Measurements from ENCODE around the gene SDHB.

SDHB gene

GRCh38 chr1:17043676-17044075, 10.2 kb downstream of the SDHB start:
- DNase-seq = no peak

GRCh38 chr1:17040135-17040534, 13.7 kb downstream of the SDHB start:
- no peak for DNase-seq

- no peak for DNase-seq
Measured at GRCh38 chr1:17039522-17039921, 14.3 kb downstream of the SDHB start.

- no peak for DNase-seq
Measured at GRCh38 chr1:17033481-17033880, 20.4 kb downstream of the SDHB start.

- DNase-seq = no peak
Measured at GRCh38 chr1:17032741-17033140, 21.1 kb downstream of the SDHB start.

GRCh38 chr1:17031436-17031835, 22.4 kb downstream of the SDHB start:
- no peak for DNase-seq

GRCh38 chr1:17030206-17030605, 23.6 kb downstream of the SDHB start:
- no peak for DNase-seq

GRCh38 chr1:17028662-17029188, 25.1 kb downstream of the SDHB start:
- no peak for DNase-seq

- DNase-seq = no peak
Measured at GRCh38 chr1:17027900-17028299, 25.9 kb downstream of the SDHB start.

- no peak for DNase-seq
Measured at GRCh38 chr1:17027403-17027802, 26.4 kb downstream of the SDHB start.

- no peak for DNase-seq
Measured at GRCh38 chr1:17024721-17025120, 29.1 kb downstream of the SDHB start.

GRCh38 chr1:17023573-17023972, 30.3 kb downstream of the SDHB start:
- DNase-seq = no peak

- no peak for DNase-seq
Measured at GRCh38 chr1:17023102-17023501, 30.7 kb downstream of the SDHB start.

- no peak for DNase-seq
Measured at GRCh38 chr1:17021896-17022295, 31.9 kb downstream of the SDHB start.

GRCh38 chr1:17020502-17020901, 33.3 kb downstream of the SDHB start:
- no peak for DNase-seq

GRCh38 chr1:17018849-17019248, 35.0 kb downstream of the SDHB start:
- no peak for DNase-seq

GRCh38 chr1:17017435-17017834, 36.4 kb downstream of the SDHB start:
- DNase-seq = no peak

- peak; percentile 57 for DNase-seq
Measured at GRCh38 chr1:17016317-17016661, 37.5 kb downstream of the SDHB start.

GRCh38 chr1:17014671-17015567, 38.9 kb downstream of the SDHB start:
- DNase-seq = no peak

GRCh38 chr1:17013491-17014320, 40.1 kb downstream of the SDHB start:
- DNase-seq = no peak

- peak; percentile 29 for DNase-seq
Measured at GRCh38 chr1:17012775-17013490, 40.9 kb downstream of the SDHB start.

GRCh38 chr1:17011439-17012307, 42.2 kb downstream of the SDHB start, which contains the start of gene ATP13A2:
Gene ATP13A2 (minus strand): TSS chr1:17011928. CDS start chr1:17011738, 190 bp downstream.
- peak; percentile 59 for DNase-seq

Data from fibroblast of skin of right quadriceps (primary cell).